OCI-LY1 (cell line): ENCODE results near the gene LGSN.
"Not testable (repeated sequence)": the region's sequence is repeated elsewhere in the genome, so short reads cannot be mapped to it uniquely, and the experiment has no call there.

Source experiments
- H2AFZ ChIP-seq: fragments of 200-600 bp; sonication (generic), shearing (Covaris generic); 2 replicates; pipeline ENCODE4 v1.6.0; 2014; ENCODE audit warnings: antibody characterized with exemption, mild to moderate bottlenecking, low read length
- H3F3A ChIP-seq: fragments of 200-600 bp; sonication (generic), shearing (Covaris generic); 2 replicates; pipeline ENCODE4 v1.6.0; 2014; ENCODE audit warnings: mild to moderate bottlenecking, antibody characterized with exemption, low read length, moderate library complexity; ENCODE audit not compliant: insufficient read depth
- H3K27ac ChIP-seq: fragments of 200-600 bp; sonication (generic); 2 replicates; pipeline ENCODE4 v1.5.1; 2014; ENCODE audit warnings: low read length, mixed run types, mild to moderate bottlenecking, low read depth; ENCODE audit not compliant: poor library complexity, severe bottlenecking
- H3K27me3 ChIP-seq: fragments of 200-600 bp; sonication (generic); 2 replicates; pipeline ENCODE4 v1.6.0; 2014; ENCODE audit warnings: antibody characterized with exemption, mild to moderate bottlenecking, low read length, moderate library complexity; ENCODE audit not compliant: insufficient read depth
- H3K36me3 ChIP-seq: fragments of 200-600 bp; sonication (generic); 2 replicates; pipeline ENCODE4 v1.6.1; 2014; ENCODE audit warnings: mild to moderate bottlenecking, antibody characterized with exemption, low read length, moderate library complexity, mixed read lengths; ENCODE audit not compliant: insufficient read depth
- H3K4me1 ChIP-seq: fragments of 200-600 bp; sonication (generic); 2 replicates; pipeline ENCODE4 v1.5.1; 2014; ENCODE audit warnings: mild to moderate bottlenecking, low read length, moderate library complexity; ENCODE audit not compliant: insufficient read depth, severe bottlenecking
- H3K4me2 ChIP-seq: fragments of 200-600 bp; sonication (generic), shearing (Covaris generic); 2 replicates; pipeline ENCODE4 v1.6.1; 2014; ENCODE audit warnings: low read length
- H3K4me3 ChIP-seq: fragments of 200-600 bp; sonication (generic); 2 replicates; pipeline ENCODE4 v1.5.1; 2014; ENCODE audit warnings: low read length, low read depth, mild to moderate bottlenecking, mixed read lengths; ENCODE audit not compliant: poor library complexity, severe bottlenecking
- H3K79me2 ChIP-seq: fragments of 200-600 bp; shearing (Covaris generic); 2 replicates; pipeline ENCODE4 v1.6.1; 2016; ENCODE audit warnings: mixed run types, low read length, mixed read lengths; ENCODE audit not compliant: insufficient read depth
- H3K9ac ChIP-seq: fragments of 200-600 bp; sonication (generic), shearing (Covaris generic); 2 replicates; pipeline ENCODE4 v1.6.1; 2014; ENCODE audit warnings: mild to moderate bottlenecking, low read length, mixed read lengths
- H3K9me2 ChIP-seq: fragments of 200-600 bp; sonication (generic), shearing (Covaris generic); 2 replicates; pipeline ENCODE4 v1.6.1; 2014; ENCODE audit warnings: low read depth, mild to moderate bottlenecking, low read length, mixed read lengths
- H3K9me3 ChIP-seq: fragments of 200-600 bp; shearing (Covaris generic); 2 replicates; pipeline ENCODE4 v1.6.1; 2014; ENCODE audit warnings: low read length, mixed read lengths
- H4K20me1 ChIP-seq: fragments of 200-600 bp; sonication (generic), shearing (Covaris generic); 2 replicates; pipeline ENCODE4 v1.6.0; 2016; ENCODE audit warnings: mild to moderate bottlenecking, low read length; ENCODE audit not compliant: insufficient read depth
- CTCF ChIP-seq: fragments of 200-600 bp; sonication (generic), shearing (Covaris generic); IDR thresholded peaks from 2 replicates; pipeline ENCODE4 v1.5.1; 2017; ENCODE audit warnings: mild to moderate bottlenecking, antibody characterized with exemption, low read length, moderate library complexity, mixed read lengths
- EZH2 ChIP-seq: fragments of 200-600 bp; sonication (generic), shearing (Covaris generic); IDR thresholded peaks from 2 replicates; pipeline ENCODE4 v1.8.0; 2017; ENCODE audit warnings: borderline replicate concordance, mixed run types, mild to moderate bottlenecking, antibody characterized with exemption, low read length, moderate library complexity, mixed read lengths

The LGSN gene

GRCh38 chr6:63245909-63246308 is 73.9 kb downstream of the LGSN start:
- TF ChIP-seq CTCF (no peak), EZH2 (no peak)
- H3K27me3 ChIP-seq = no peaks in the 10 kb centered on the region
- no peaks in the 10 kb centered on the region for H3K36me3 ChIP-seq
- no peaks in the 10 kb centered on the region for H3K9me2 ChIP-seq
- no peak overlapping the region for H3K4me2 ChIP-seq
- H4K20me1 ChIP-seq = no peaks in the 10 kb centered on the region
- no peak overlapping the region for H2AFZ ChIP-seq
- H3K9me3 ChIP-seq = no peaks in the 10 kb centered on the region
- no peak overlapping the region for H3K9ac ChIP-seq
- H3K4me1 ChIP-seq = no peaks in the 10 kb centered on the region
- H3K4me3 ChIP-seq = no peak overlapping the region
- no peaks in the 10 kb centered on the region for H3F3A ChIP-seq
- no peaks in the 10 kb centered on the region for H3K79me2 ChIP-seq
- H3K27ac ChIP-seq = no peak overlapping the region

- no peaks in the 10 kb centered on the region for H3F3A ChIP-seq
- H3K27me3 ChIP-seq = no peaks in the 10 kb centered on the region
- H3K79me2 ChIP-seq = no peaks in the 10 kb centered on the region
- no peaks in the 10 kb centered on the region for H3K9me3 ChIP-seq
- H3K9ac ChIP-seq = no peak overlapping the region
- H3K4me1 ChIP-seq = no peaks in the 10 kb centered on the region
- no peak overlapping the region for H3K4me2 ChIP-seq
- no peaks in the 10 kb centered on the region for H4K20me1 ChIP-seq
- H3K9me2 ChIP-seq = no peaks in the 10 kb centered on the region
- no peak overlapping the region for H3K27ac ChIP-seq
- no peaks in the 10 kb centered on the region for H3K36me3 ChIP-seq
- no peak overlapping the region for H3K4me3 ChIP-seq
- no peak for TF ChIP-seq EZH2
- no peak for TF ChIP-seq CTCF
- H2AFZ ChIP-seq = no peak overlapping the region
Measured at GRCh38 chr6:63245420-63245819, 74.4 kb downstream of the LGSN start.

- no peak overlapping the region for H3K9ac ChIP-seq
- H3K27me3 ChIP-seq = no peaks in the 10 kb centered on the region
Measured at GRCh38 chr6:63236398-63236817, 83.4 kb downstream of the LGSN start.

DNA sequence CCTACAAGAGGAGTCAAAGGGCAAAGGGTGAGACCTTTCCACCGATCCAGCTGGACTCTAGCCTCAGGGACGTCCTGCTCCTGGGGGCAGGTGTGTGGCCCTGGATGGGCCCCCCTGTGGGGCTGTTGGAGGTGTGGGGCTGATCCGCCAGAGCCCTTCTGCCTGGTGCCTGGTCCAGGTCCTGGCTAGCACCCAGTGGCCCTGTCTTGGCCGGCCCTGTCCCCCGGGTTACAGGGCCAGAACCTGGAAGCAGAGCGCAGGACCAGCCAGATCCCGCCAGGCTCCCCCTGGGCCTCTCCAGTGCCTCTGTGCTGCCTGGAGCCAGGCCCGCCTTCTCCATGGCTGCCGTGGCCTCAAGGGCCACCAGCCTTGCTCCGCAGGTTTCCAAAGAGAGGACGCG is 89.3 kb downstream of the LGSN start:
- H3K4me1 ChIP-seq, H3K27ac ChIP-seq, H3K36me3 ChIP-seq, H4K20me1 ChIP-seq, H3K9me2 ChIP-seq, H3K4me3 ChIP-seq, H3K9me3 ChIP-seq, H3K9ac ChIP-seq, H2AFZ ChIP-seq, H3F3A ChIP-seq, H3K79me2 ChIP-seq, H3K27me3 ChIP-seq, H3K4me2 ChIP-seq: not testable (repeated sequence)

More at GRCh38 chr6:63236398-63236817, 83.4 kb downstream of the LGSN start:
- H3K4me2 ChIP-seq = no peak overlapping the region
- H2AFZ ChIP-seq = no peak overlapping the region
- no peaks in the 10 kb centered on the region for H3K9me3 ChIP-seq
- TF ChIP-seq CTCF (no peak), EZH2 (no peak)
- no peaks in the 10 kb centered on the region for H3K36me3 ChIP-seq
- no peak overlapping the region for H3K27ac ChIP-seq
- H3K79me2 ChIP-seq = no peaks in the 10 kb centered on the region
- no peaks in the 10 kb centered on the region for H3F3A ChIP-seq
- H4K20me1 ChIP-seq = no peaks in the 10 kb centered on the region
- no peaks in the 10 kb centered on the region for H3K4me1 ChIP-seq
- no peak overlapping the region for H3K4me3 ChIP-seq
- H3K9me2 ChIP-seq = no peaks in the 10 kb centered on the region

- not testable (repeated sequence) for H3K9ac ChIP-seq, H4K20me1 ChIP-seq, H2AFZ ChIP-seq, H3K27ac ChIP-seq, H3F3A ChIP-seq, H3K4me1 ChIP-seq, H3K9me3 ChIP-seq, H3K9me2 ChIP-seq, H3K27me3 ChIP-seq, H3K4me2 ChIP-seq, H3K79me2 ChIP-seq, H3K36me3 ChIP-seq, H3K4me3 ChIP-seq
Measured at GRCh38 chr6:63230027-63230426, 89.8 kb downstream of the LGSN start.
